Measurements from ENCODE around the gene ECI1.

The ECI1 gene, protein sequence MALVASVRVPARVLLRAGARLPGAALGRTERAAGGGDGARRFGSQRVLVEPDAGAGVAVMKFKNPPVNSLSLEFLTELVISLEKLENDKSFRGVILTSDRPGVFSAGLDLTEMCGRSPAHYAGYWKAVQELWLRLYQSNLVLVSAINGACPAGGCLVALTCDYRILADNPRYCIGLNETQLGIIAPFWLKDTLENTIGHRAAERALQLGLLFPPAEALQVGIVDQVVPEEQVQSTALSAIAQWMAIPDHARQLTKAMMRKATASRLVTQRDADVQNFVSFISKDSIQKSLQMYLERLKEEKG

GRCh38 chr16:2251296-2252111, at the start of gene ECI1:
Gene ECI1, minus strand, starts transcription at chr16:2251587. Its CDS starts 21 bp downstream, at chr16:2251566.
- DNase-seq, result peak; percentile 89

- DNase-seq, result no peak
These were observed 48.5 kb upstream of the ECI1 start for GRCh38 chr16:2299915-2300192.

- DNase-seq, result no peak
These were observed 47.9 kb upstream of the ECI1 start for GRCh38 chr16:2299121-2299914.

GRCh38 chr16:2298621-2299020, 47.2 kb upstream of the ECI1 start:
- no peak for DNase-seq

- no peak for DNase-seq
These were observed 46.1 kb upstream of the ECI1 start for GRCh38 chr16:2297506-2297860.

- peak; percentile 4 to 12 for DNase-seq
These were observed 45.5 kb upstream of the ECI1 start for GRCh38 chr16:2296661-2297505.

GRCh38 chr16:2295056-2295798, 43.8 kb upstream of the ECI1 start:
- no peak for DNase-seq

DNA sequence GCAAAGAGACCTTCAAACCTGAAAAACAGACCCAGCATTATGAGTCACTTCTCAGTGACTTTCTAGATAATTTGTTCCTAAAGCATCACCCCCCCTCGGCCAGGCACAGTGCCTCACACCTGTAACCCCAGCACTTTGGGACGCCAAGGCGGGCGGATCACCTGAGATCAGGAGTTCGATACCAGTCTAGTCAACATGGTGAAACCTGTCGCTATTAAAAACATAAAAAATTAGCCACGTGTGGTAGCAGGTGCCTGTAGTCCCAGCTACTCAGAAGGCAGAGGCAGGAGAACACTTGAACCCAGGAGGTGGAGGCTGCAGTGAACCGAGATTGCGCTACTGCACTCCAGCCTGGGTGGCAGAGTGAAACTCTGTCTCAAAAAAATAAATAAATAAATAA, 40.8 kb upstream of the ECI1 start:
- DNase-seq, result no peak

GRCh38 chr16:2289282-2289681, 37.9 kb upstream of the ECI1 start:
- no peak for DNase-seq

DNA sequence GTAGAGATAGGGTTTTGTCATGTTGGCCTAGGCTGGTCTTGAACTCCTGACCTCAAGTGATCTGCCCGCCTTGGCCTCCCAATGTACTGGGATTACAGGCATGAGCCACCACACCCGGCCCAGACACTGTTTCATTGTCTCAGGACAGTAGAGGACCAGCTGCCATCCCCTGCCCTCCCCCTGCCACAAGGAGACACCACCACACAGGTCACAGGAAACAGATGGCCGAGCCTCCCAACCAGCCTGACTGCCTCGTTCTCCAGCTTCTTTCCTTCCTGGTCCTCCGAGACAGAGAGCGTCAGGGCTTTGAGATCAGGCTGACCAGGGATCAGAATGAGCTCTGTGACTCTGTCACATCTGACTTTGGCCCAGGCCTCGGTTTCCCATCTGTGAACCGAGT, 37.3 kb upstream of the ECI1 start:
- no peak for DNase-seq

- no peak for DNase-seq
These were observed 36.6 kb upstream of the ECI1 start for GRCh38 chr16:2287916-2288547.

- no peak for DNase-seq
These were observed 35.2 kb upstream of the ECI1 start for GRCh38 chr16:2286550-2286949.

DNA sequence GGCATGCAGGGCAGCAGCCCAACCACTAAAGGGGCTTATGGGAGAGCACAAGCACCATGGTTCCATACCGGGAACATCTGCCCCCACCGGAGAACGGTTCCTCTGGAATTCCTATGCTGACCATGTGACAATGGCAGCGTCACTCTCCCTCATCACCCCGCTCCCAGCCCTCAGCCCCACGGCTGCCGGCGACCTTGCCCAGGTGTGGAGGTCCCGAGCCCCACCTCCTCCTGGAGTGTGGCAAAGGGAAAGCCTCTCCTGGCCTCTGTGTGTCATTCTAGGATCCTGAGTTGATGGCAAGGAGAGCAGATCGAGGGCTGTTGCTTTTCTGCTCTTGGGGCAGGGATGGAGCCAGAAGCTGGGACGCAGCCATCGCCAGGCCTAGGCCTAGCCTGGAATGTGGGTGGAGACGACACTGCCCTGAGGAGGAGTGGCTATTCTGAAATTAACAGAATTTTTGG, 34.4 kb upstream of the ECI1 start:
- DNase-seq, result no peak

GRCh38 chr16:2284797-2285576, 33.6 kb upstream of the ECI1 start:
- DNase-seq, result no peak

DNA sequence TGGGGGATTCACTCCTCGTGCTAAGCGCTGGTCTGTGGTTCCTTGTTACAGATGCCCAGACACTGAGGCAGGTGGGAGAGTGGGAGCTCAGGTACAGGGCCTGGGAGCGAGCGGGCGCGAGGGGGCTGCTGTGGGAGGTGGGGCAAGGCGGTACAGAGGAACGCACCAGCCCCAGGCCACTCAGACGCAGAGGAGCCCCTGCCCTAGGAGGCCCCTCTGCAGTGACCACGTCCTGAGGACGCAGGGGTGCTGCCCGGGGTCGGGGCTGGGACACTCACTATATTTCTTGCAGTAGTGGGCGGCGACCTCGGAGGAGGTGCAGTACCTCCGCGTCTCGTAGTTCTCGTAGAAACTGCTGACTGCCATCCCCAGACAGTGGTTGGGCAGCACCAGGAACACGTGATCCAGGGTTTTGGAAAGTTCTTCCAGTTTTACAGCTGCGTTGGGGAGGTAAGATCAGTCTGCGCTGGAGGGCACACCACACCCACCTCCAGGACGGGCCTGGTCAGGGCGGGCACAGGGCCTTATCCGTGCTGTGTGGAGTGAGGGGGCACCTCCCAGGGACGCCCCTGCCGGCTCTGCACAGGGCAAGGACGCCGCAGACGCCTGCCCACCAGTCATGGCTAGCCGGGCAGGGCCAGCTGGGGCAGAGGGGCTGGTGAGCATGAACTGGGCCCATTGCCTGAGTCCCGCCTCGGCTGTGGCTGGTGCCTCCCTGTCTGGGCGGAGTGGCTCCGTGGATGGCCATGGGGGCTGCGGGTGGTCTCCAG, 32.8 kb upstream of the ECI1 start:
- DNase-seq, result no peak

DNA sequence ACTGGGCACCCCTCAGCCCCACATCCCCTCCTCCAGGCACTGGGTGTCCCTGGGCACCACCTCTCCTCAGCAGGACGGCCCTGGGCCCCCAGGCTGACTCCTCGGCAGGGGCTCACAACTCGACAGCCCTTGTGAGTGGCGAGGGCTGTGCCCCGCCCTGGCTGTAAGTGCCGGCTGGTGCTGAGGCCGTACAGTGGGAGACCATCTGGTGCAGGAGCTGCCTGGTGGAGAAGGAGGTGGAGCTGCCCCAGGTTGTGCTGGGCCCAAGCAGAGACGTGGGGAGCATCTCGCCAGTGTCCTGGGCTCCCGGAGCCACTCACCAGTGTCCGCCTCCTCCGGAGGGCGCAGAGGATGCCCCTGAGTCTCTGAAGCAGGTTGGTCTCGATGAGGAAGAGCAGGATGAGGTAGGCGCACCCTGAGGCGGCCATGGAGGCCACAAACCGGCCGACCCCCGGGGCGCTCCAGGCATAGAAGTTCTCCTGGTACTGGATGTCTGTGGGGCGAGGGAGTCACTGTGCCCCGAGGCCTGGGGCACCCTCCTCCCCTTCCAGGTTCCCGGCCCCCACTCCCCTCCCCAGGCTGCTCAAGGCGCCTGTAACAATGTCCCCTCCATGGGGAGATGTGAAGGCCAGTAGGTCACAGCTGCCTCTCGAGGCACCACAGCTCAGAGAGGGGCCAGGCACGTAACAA, 31.6 kb upstream of the ECI1 start:
- DNase-seq, result no peak

DNA sequence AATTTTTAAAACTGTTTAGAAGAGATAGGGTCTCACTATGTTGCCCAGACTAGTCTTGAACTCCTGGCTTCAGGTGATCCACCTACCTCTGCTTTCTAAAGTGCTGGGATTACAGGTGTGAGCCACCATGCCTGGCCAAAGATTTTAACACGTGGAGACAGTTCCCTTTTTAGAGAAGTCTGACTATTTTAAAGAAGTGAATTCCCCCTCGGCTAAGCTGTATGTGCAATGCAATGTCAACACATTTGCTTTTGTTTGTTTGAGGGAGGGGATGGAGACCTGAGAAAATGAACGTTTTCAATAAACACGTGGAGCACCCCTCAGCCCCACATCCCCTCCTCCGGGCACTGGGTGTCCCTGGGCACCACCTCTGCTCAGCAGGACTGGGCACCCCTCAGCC, 30.9 kb upstream of the ECI1 start:
- DNase-seq, result no peak

GRCh38 chr16:2280981-2281542, 29.7 kb upstream of the ECI1 start:
- no peak for DNase-seq

- DNase-seq, result no peak
These were observed 29.1 kb upstream of the ECI1 start for GRCh38 chr16:2280461-2280860.

Data from CD4-positive, alpha-beta T cell treated with Interleukin-1 beta for 1 hour (primary cell).